Parathyroid adenoma (tissue), 2 donors: ENCODE results near the gene COPS4.

Experiments used
- H2AFZ ChIP-seq: fragments of 300-600 bp; sonication (generic); one replicate; pipeline ENCODE4 v1.7.0; 2017; ENCODE audit warnings: antibody characterized with exemption, mild to moderate bottlenecking
- H3K27ac ChIP-seq: fragments of 300-600 bp; sonication (generic); one replicate; pipeline ENCODE4 v1.7.0; 2017
- H3K27me3 ChIP-seq: fragments of 300-600 bp; sonication (generic); one replicate; pipeline ENCODE4 v1.7.0; 2017; ENCODE audit warnings: low read length; ENCODE audit not compliant: control insufficient read depth, insufficient read depth
- H3K36me3 ChIP-seq: fragments of 300-600 bp; sonication (generic); one replicate; pipeline ENCODE4 v1.7.0; 2017; ENCODE audit warnings: low read length; ENCODE audit not compliant: control insufficient read depth, insufficient read depth
- H3K4me1 ChIP-seq: fragments of 300-600 bp; sonication (generic); one replicate; pipeline ENCODE4 v1.7.0; 2017; ENCODE audit warnings: control low read depth
- H3K4me2 ChIP-seq: fragments of 300-600 bp; sonication (generic); one replicate; pipeline ENCODE4 v1.7.0; 2017; ENCODE audit warnings: low read length
- H3K4me3 ChIP-seq: fragments of 300-600 bp; sonication (generic); one replicate; pipeline ENCODE4 v1.7.0; 2017; ENCODE audit warnings: low read depth, low read length
- H3K79me2 ChIP-seq: fragments of 300-600 bp; sonication (generic); one replicate; pipeline ENCODE4 v1.7.0; 2017; ENCODE audit warnings: control low read depth
- H3K9ac ChIP-seq: fragments of 300-600 bp; sonication (generic); one replicate; pipeline ENCODE4 v1.7.0; 2017; ENCODE audit warnings: mild to moderate bottlenecking
- H3K9me3 ChIP-seq: fragments of 300-600 bp; sonication (generic); one replicate; pipeline ENCODE4 v1.7.0; 2017; ENCODE audit warnings: low read length; ENCODE audit not compliant: control insufficient read depth
- CTCF ChIP-seq: fragments of 300-600 bp; sonication (generic); IDR thresholded peaks from one replicate; pipeline ENCODE4 v1.7.0; 2017; ENCODE audit warnings: antibody characterized with exemption, mild to moderate bottlenecking
- donor health status: primary hyperparathyroidism.

The COPS4 gene

GRCh38 chr4:83054928-83055327 lies 19.9 kb downstream of the COPS4 start:
- H3K79me2 ChIP-seq = no peaks in the 10 kb centered on the region
- H3K27me3 ChIP-seq = no peaks in the 10 kb centered on the region
- H3K36me3 ChIP-seq = no peaks in the 10 kb centered on the region

GRCh38 chr4:83062739-83063138 lies 27.8 kb downstream of the COPS4 start:
- Histone ChIP-seq H3K4me3 (no peak overlapping the region), H3K36me3 (no peaks in the 10 kb centered on the region), H3K79me2 (no peaks in the 10 kb centered on the region), H3K9me3 (no peaks in the 10 kb centered on the region), H3K27ac (no peak overlapping the region), H3K27me3 (no peaks in the 10 kb centered on the region), H3K4me1 (no peaks in the 10 kb centered on the region), H3K4me2 (no peak overlapping the region), H3K9ac (no peak overlapping the region), H2AFZ (no peak overlapping the region)
- TF ChIP-seq CTCF = no peak

More at GRCh38 chr4:83054928-83055327, 19.9 kb downstream of the COPS4 start:
- H3K9ac ChIP-seq = no peak overlapping the region
- H3K4me1 ChIP-seq = no peaks in the 10 kb centered on the region
- no peak overlapping the region for H3K4me3 ChIP-seq
- no peak for TF ChIP-seq CTCF
- no peak overlapping the region for H3K27ac ChIP-seq
- no peak overlapping the region for H3K4me2 ChIP-seq
- H3K9me3 ChIP-seq = no peaks in the 10 kb centered on the region
- H2AFZ ChIP-seq = no peak overlapping the region

- no peak overlapping the region for H3K4me3 ChIP-seq
- no peaks in the 10 kb centered on the region for H3K36me3 ChIP-seq
- TF ChIP-seq CTCF = no peak
- H3K9me3 ChIP-seq = no peaks in the 10 kb centered on the region
- no peaks in the 10 kb centered on the region for H3K79me2 ChIP-seq
- H2AFZ ChIP-seq = no peak overlapping the region
- H3K27ac ChIP-seq = no peak overlapping the region
- H3K27me3 ChIP-seq = no peaks in the 10 kb centered on the region
- H3K4me1 ChIP-seq = no peaks in the 10 kb centered on the region
- no peak overlapping the region for H3K9ac ChIP-seq
- no peak overlapping the region for H3K4me2 ChIP-seq
These were observed 30.3 kb downstream of the COPS4 start for GRCh38 chr4:83065266-83065665.

GRCh38 chr4:83067058-83067639 lies 32.2 kb downstream of the COPS4 start:
- Histone ChIP-seq H3K9me3 (no peaks in the 10 kb centered on the region), H3K4me1 (no peaks in the 10 kb centered on the region), H2AFZ (no peak overlapping the region), H3K36me3 (no peaks in the 10 kb centered on the region), H3K9ac (no peak overlapping the region), H3K27me3 (no peaks in the 10 kb centered on the region), H3K27ac (no peak overlapping the region), H3K79me2 (no peaks in the 10 kb centered on the region), H3K4me3 (no peak overlapping the region), H3K4me2 (no peak overlapping the region)
- no peak for TF ChIP-seq CTCF

GRCh38 chr4:83071116-83071515 lies 36.1 kb downstream of the COPS4 start:
- H3K79me2 ChIP-seq = no peaks in the 10 kb centered on the region
- H3K9me3 ChIP-seq = no peaks in the 10 kb centered on the region
- TF ChIP-seq CTCF = no peak
- no peaks in the 10 kb centered on the region for H3K36me3 ChIP-seq
- H3K4me3 ChIP-seq = no peak overlapping the region
- H2AFZ ChIP-seq = no peak overlapping the region
- no peak overlapping the region for H3K27ac ChIP-seq
- H3K4me2 ChIP-seq = no peak overlapping the region
- H3K27me3 ChIP-seq = no peaks in the 10 kb centered on the region
- no peak overlapping the region for H3K9ac ChIP-seq
- no peaks in the 10 kb centered on the region for H3K4me1 ChIP-seq
